IMR-90 (cell line): Measurements from ENCODE around the gene ABHD17C. TPM values are rescaled to one million over a fixed set of nuclear protein-coding genes. Genes with fewer than 3 reads are reported as not detected.

Experiments
- ATAC-seq: fragments of 200-7000 bp; cut with Tn5 transposase; 2 replicates; pipeline ENCODE4 v1.9.1; 2020; ENCODE audit warnings: low read depth, mild to moderate bottlenecking, moderate library complexity
- BruUV-seq: library from RNA; stranded (reverse); fragments of 400-500 nt; replicated peaks from 2 replicates; lab custom pipeline; 2021; lab: Mats Ljungman, UMichigan
- CTCF ChIA-PET: fragments of 300-600 bp; formaldehyde crosslinking; extraction: SDS; loops from one replicate; lab custom pipeline; 2021; ENCODE audit warnings: antibody characterized with exemption; lab: Yijun Ruan, JAX
- POLR2A ChIA-PET: fragments of 300-600 bp; sonication (Branson Sonifier 250); formaldehyde crosslinking; loops from one replicate; lab custom pipeline; 2022; ENCODE audit warnings: antibody characterized with exemption; ENCODE audit not compliant: unreplicated experiment; lab: Charles Lee
- DNase-seq: peaks from one replicate; pipeline ENCODE4 v3.0.0; 2013
- H2AFZ ChIP-seq: replicated peaks from 2 replicates; pipeline ENCODE3; 2013; ENCODE audit warnings: low read length, mild to moderate bottlenecking; ENCODE audit not compliant: poor library complexity
- H2AK5ac ChIP-seq: 2 replicates; pipeline ENCODE4 v1.6.1; 2013; ENCODE audit warnings: low read depth, low read length, inconsistent platforms
- H2AK9ac ChIP-seq: replicated peaks from 2 replicates; pipeline ENCODE3; 2013; ENCODE audit warnings: mild to moderate bottlenecking, low read depth, low read length, moderate library complexity; ENCODE audit not compliant: poor library complexity
- H2BK120ac ChIP-seq: 2 replicates; pipeline ENCODE4 v1.6.1; 2013; ENCODE audit warnings: low read depth, low read length, inconsistent platforms
- H2BK15ac ChIP-seq: 3 replicates; pipeline ENCODE4 v1.6.1; 2013; ENCODE audit warnings: low read depth, low read length, inconsistent platforms
- H2BK20ac ChIP-seq: 2 replicates; pipeline ENCODE4 v1.6.1; 2013; ENCODE audit warnings: low read depth, mild to moderate bottlenecking, inconsistent platforms, low read length, moderate library complexity
- H2BK5ac ChIP-seq: 2 replicates; pipeline ENCODE4 v1.6.1; 2013; ENCODE audit warnings: mild to moderate bottlenecking, low read depth, low read length, inconsistent platforms; ENCODE audit not compliant: poor library complexity, severe bottlenecking
- H3K14ac ChIP-seq: replicated peaks from 2 replicates; pipeline ENCODE4 v1.6.1; 2013; ENCODE audit warnings: low read depth, low read length, inconsistent platforms
- H3K18ac ChIP-seq: 2 replicates; pipeline ENCODE4 v1.6.1; 2013; ENCODE audit warnings: low read depth, low read length, control low read depth
- H3K23ac ChIP-seq: 2 replicates; pipeline ENCODE4 v1.6.1; 2013; ENCODE audit warnings: low read depth, low read length, inconsistent platforms
- H3K27ac ChIP-seq: 2 replicates; pipeline ENCODE4 v1.5.1; 2013; ENCODE audit warnings: mild to moderate bottlenecking, control low read depth, low read length; ENCODE audit not compliant: insufficient read depth
- H3K27me3 ChIP-seq: 2 replicates; pipeline ENCODE4 v1.6.1; 2013; ENCODE audit warnings: low read length; ENCODE audit not compliant: control insufficient read depth, insufficient read depth
- H3K36me3 ChIP-seq: 2 replicates; pipeline ENCODE4 v1.6.1; 2013; ENCODE audit warnings: low read length, mixed read lengths; ENCODE audit not compliant: control insufficient read depth, insufficient read depth
- H3K4ac ChIP-seq: 2 replicates; pipeline ENCODE4 v1.6.1; 2013; ENCODE audit warnings: low read depth, low read length, inconsistent platforms
- H3K4me1 ChIP-seq: 2 replicates; pipeline ENCODE4 v1.6.1; 2013; ENCODE audit warnings: low read length, mixed read lengths; ENCODE audit not compliant: control insufficient read depth, insufficient read depth
- H3K4me2 ChIP-seq: 2 replicates; pipeline ENCODE4 v1.6.1; 2013; ENCODE audit warnings: low read depth, mild to moderate bottlenecking, control low read depth, low read length, moderate library complexity
- H3K4me3 ChIP-seq: 2 replicates; pipeline ENCODE4 v1.5.1; 2013; ENCODE audit warnings: low read depth, mild to moderate bottlenecking, control low read depth, low read length, moderate library complexity; ENCODE audit not compliant: insufficient read depth
- H3K56ac ChIP-seq: 2 replicates; pipeline ENCODE4 v1.6.1; 2013; ENCODE audit warnings: low read length, inconsistent platforms; ENCODE audit not compliant: insufficient read depth; ENCODE audit errors: extremely low read depth
- H3K79me1 ChIP-seq, 2 experiments: 2 replicates each; pipeline ENCODE4 v1.6.1; 2013; ENCODE audit warnings: low read length in 2 of 2, inconsistent platforms in 1 of 2, low read depth in 1 of 2
- H3K9ac ChIP-seq: 2 replicates; pipeline ENCODE4 v1.6.1; 2013; ENCODE audit warnings: low read depth, low read length, control low read depth
- H3K9me1 ChIP-seq: 2 replicates; pipeline ENCODE4 v1.6.1; 2013; ENCODE audit warnings: low read length, inconsistent platforms; ENCODE audit not compliant: insufficient read depth
- H3K9me3 ChIP-seq: 2 replicates; pipeline ENCODE4 v1.6.1; 2013; ENCODE audit warnings: low read length; ENCODE audit not compliant: control insufficient read depth, insufficient read depth
- H4K20me1 ChIP-seq: 2 replicates; pipeline ENCODE4 v1.6.1; 2013; ENCODE audit warnings: low read length, inconsistent platforms; ENCODE audit not compliant: insufficient read depth
- H4K5ac ChIP-seq: 2 replicates; pipeline ENCODE4 v1.6.1; 2013; ENCODE audit warnings: mild to moderate bottlenecking, low read depth, low read length, control low read depth
- H4K8ac ChIP-seq, 2 experiments: 2 replicates each; pipeline ENCODE4 v1.6.1; 2013; ENCODE audit warnings: low read depth in 2 of 2, low read length in 2 of 2, control low read depth in 1 of 2, inconsistent platforms in 1 of 2
- H4K91ac ChIP-seq: 2 replicates; pipeline ENCODE4 v1.6.1; 2013; ENCODE audit warnings: low read depth, low read length, inconsistent platforms; ENCODE audit not compliant: insufficient read depth
- CEBPB ChIP-seq: IDR thresholded peaks from 2 replicates; pipeline ENCODE4 v1.6.1; 2012; ENCODE audit warnings: low read depth, low read length, improper control_type of control experiment
- MAZ ChIP-seq: IDR thresholded peaks from 2 replicates; pipeline ENCODE4 v1.6.1; 2012; ENCODE audit warnings: low read depth, mild to moderate bottlenecking, low read length, improper control_type of control experiment, moderate library complexity, borderline replicate concordance
- MXI1 ChIP-seq: IDR thresholded peaks from 2 replicates; pipeline ENCODE4 v1.6.1; 2012; ENCODE audit warnings: low read depth, mild to moderate bottlenecking, low read length, moderate library complexity, borderline replicate concordance
- RAD21 ChIP-seq: IDR thresholded peaks from 2 replicates; pipeline ENCODE4 v1.6.1; 2012; ENCODE audit warnings: low read length, improper control_type of control experiment
- WGBS, 2 experiments: methylation state at CpG; one replicate each; pipeline versions ENCODE4 v1.1.5 to v1.1.7; 2013; ENCODE audit warnings: missing lambda C conversion rate in 2 of 2; ENCODE audit not compliant: insufficient read length in 1 of 2; ENCODE audit errors: extremely low coverage in 2 of 2; 5-methylcytosine and 5-hydroxymethylcytosine counted together
- dilution Hi-C: fragments of 300-500 bp; cut with HindIII; formaldehyde crosslinking; loops from one replicate; pipeline ENCODE4 v1.14.3; 2018; ENCODE audit warnings: low sequenced_read_pairs; ENCODE audit not compliant: unreplicated experiment
- in situ Hi-C: fragments of 300-500 bp; cut with MboI; formaldehyde crosslinking; loops from 3 replicates; pipeline ENCODE4 v1.14.3; 2019; ENCODE audit warnings: low sequenced_read_pairs, inconsistent platforms, mixed read lengths
- intact Hi-C: fragments of 100-400 bp; cut with micrococcal nuclease; formaldehyde crosslinking; loops from 2 replicates; pipeline ENCODE4 v1.10.0; 2022
- polyA plus RNA-seq, 3 experiments: library from polyadenylated mRNA; depleted of rRNA; stranded (reverse); fragments of >200 nt; gene quantifications; 2 replicates each; pipeline ENCODE4 v1.2.3, GENCODE V29; 2012; ENCODE audit warnings: low replicate concordance in 1 of 3
- total RNA-seq: library from RNA; depleted of rRNA; stranded (reverse); fragments of >200 nt; gene quantifications from 2 replicates; pipeline ENCODE4 v1.2.3, GENCODE V29; 2012

ABHD17C gene
- total and polyA plus RNA-seq, 2 of the 4 experiments (the other 2 are of a cell fraction), result 5.4 to 10.3 TPM

DNA sequence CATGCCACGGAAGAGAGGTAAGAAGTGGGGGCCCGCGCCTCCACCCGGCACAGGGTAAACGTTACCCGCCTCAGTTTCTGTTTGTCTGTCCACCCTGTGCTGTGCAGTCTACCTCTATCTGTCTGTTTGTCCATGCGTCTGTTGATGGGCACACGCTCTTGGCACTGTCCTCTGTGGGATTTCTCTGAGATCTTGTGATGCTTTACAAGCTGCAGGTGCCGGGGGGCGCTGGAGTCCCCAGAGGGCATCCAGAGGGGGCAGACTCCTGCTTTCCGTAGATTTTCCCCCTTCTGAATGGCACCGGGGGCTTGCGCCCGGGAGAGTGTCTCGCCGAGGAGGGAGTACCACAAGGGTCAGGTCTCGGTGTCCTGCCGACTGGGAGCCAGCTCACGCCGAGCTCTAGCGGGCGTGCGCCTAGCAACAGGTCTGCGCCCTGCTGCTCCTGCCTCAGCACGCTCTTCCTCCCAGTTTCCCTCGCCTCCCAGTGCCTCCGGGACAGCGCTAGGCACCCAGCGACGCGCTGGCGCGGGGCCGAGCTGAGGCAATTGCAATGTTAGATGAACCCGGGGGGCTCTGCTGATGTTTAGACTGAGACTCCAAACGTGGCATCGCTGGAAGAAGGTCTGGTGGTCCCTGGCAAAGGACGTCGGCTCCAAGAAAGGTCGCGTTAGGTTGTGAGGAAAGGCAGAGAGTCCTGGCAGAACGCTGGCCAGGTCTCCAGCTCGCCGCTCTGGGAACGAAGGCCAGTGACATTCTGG, 84.7 kb downstream of the ABHD17C start:
- Histone ChIP-seq H2AFZ (peak overlapping the region; percentile 84), H3K4me2 (peak overlapping the region; percentile 78), H3K4me1 (peaks cover 26% of the 10 kb centered on the region), H2AK5ac (peak overlapping the region; percentile 33; the same call in 1 of the 2 replicates), H3K27ac (peak overlapping the region; percentile 19), H3K9me1 (0 out of 2 replicates have a peak, but pooled peaks cover 3% of the 10 kb centered on the region), H3K79me1 (peaks cover 9 to 50% of the 10 kb centered on the region in 2 experiments; a peak in 3 of 4 replicates), H2BK15ac (no peak overlapping the region), H4K91ac (no peak overlapping the region), H4K8ac (no peak overlapping the region), H3K27me3 (no peaks in the 10 kb centered on the region), H3K23ac (peak overlapping the region; percentile 46), H3K56ac (no peak overlapping the region), H2BK20ac (no peak overlapping the region), H2BK5ac (no peak overlapping the region), H2AK9ac (peak overlapping the region; percentile 57), H3K4ac (no peak overlapping the region), H3K18ac (no peak overlapping the region; the same call in 1 of the 2 replicates), H3K4me3 (peak overlapping the region; percentile 84), H2BK120ac (0 out of 2 replicates have a peak overlapping the region, but pooled peaks have one; percentile 8), H3K36me3 (peaks cover 31% of the 10 kb centered on the region), H3K9me3 (no peaks in the 10 kb centered on the region), H3K14ac (peak overlapping the region; percentile 67), H4K20me1 (peaks cover 53% of the 10 kb centered on the region), H3K9ac (peak overlapping the region; percentile 84), H4K5ac (no peak overlapping the region)
- DNase-seq (peak; percentile 43), ATAC-seq (peak; percentile 6)
- no TSS peak for BruUV-seq
- CTCF ChIA-PET, result interaction anchor here (0.6 to 2.8 kb wide), 24 partner anchors 10 to 361 kb away, joined by 3 to 23 read pairs (median 3); no protein-coding TSS in a partner anchor
- intact Hi-C loops (loop anchor here (1.0 to 10.0 kb wide), 9 partner anchors 85 to 597 kb away; partner anchors contain the start of gene ABHD17C), in situ Hi-C loops (loop anchor here (5.0 kb wide), 3 partner anchors 192 to 323 kb away; no protein-coding TSS in a partner anchor), dilution Hi-C loops (no loop called here)
- 5% methylated on average over 23 of the region's 45 CpGs; no CpG with 5 or more reads in 1 of the 2 experiments for WGBS, 2 experiments
- TF ChIP-seq RAD21, result no peak
- TF ChIP-seq MXI1, result peak; percentile 73; the same call in 1 of the 2 replicates
- no peak for TF ChIP-seq CEBPB
- TF ChIP-seq MAZ, result no peak
- POLR2A ChIA-PET, result interaction anchor here (0.6 to 1.5 kb wide), 4 partner anchors 160 to 330 kb away, joined by 3 to 5 read pairs (median 4); no protein-coding TSS in a partner anchor
